IPS-20b (cell line): ENCODE data around the gene PPP1R7.
"Not testable (repeated sequence)": the region's sequence is repeated elsewhere in the genome, so short reads cannot be mapped to it uniquely, and the experiment has no call there.

Source experiments
- H3K27ac ChIP-seq: one replicate; pipeline ENCODE4 v1.5.1; 2013; ENCODE audit warnings: low read length
- H3K27me3 ChIP-seq: 2 replicates; pipeline ENCODE4 v1.6.1; 2013; ENCODE audit warnings: mild to moderate bottlenecking, low read length, inconsistent platforms; ENCODE audit not compliant: insufficient read depth
- H3K36me3 ChIP-seq: 2 replicates; pipeline ENCODE4 v1.6.1; 2013; ENCODE audit warnings: low read depth, mild to moderate bottlenecking, inconsistent platforms, low read length, moderate library complexity; ENCODE audit not compliant: insufficient read depth
- H3K4me1 ChIP-seq: 2 replicates; pipeline ENCODE4 v1.6.1; 2013; ENCODE audit warnings: mild to moderate bottlenecking, control low read depth, inconsistent platforms, low read length, moderate library complexity; ENCODE audit not compliant: insufficient read depth
- H3K4me3 ChIP-seq: 2 replicates; pipeline ENCODE4 v1.5.1; 2013; ENCODE audit warnings: mild to moderate bottlenecking, low read length, inconsistent platforms
- H3K9ac ChIP-seq: 2 replicates; pipeline ENCODE4 v1.6.1; 2013; ENCODE audit warnings: low read depth, mild to moderate bottlenecking, inconsistent platforms, low read length, moderate library complexity
- H3K9me3 ChIP-seq: 2 replicates; pipeline ENCODE4 v1.6.1; 2013; ENCODE audit warnings: mild to moderate bottlenecking, low read depth, low read length, inconsistent platforms; ENCODE audit not compliant: insufficient read depth

The PPP1R7 gene

DNA sequence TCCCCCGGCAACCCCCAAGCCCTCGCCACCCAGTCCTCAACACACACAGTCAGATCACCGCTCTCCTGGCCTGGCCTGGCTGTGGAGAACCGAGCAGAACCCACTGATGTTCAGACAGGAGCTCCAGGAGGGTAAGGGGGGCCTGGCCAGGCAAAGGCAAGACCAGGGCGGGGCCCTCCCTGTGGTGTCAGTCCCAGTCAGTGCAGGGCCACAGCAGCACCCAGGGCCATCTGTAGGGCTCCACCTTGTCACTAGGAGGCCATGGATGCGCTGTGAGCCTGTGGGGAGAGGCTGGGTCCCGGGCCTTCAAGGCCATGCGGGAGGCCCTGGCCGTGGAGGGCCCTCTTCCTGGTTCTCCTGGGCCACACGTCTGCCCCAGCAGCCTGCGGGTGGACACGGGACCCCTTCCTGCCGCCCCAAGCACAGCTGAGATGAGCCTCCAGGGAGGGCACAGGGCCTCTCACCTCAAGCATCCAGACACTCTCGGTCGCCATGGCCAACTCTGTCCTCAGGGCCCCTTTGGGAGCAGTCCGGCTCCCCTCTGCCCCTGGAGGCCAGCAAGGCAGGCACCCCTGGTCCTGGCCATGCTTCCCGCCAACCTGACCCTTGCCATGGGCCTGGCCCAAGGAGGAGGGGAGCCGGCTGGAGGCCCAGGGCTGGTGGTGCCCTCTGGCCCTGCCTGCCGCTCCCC is 40.2 kb downstream of the PPP1R7 start:
- no peaks in the 10 kb centered on the region for H3K9me3 ChIP-seq
- H3K9ac ChIP-seq = no peak overlapping the region
- no peaks in the 10 kb centered on the region for H3K27me3 ChIP-seq
- H3K27ac ChIP-seq = no peak overlapping the region
- no peaks in the 10 kb centered on the region for H3K36me3 ChIP-seq
- no peak overlapping the region for H3K4me3 ChIP-seq
- peaks cover 4% of the 10 kb centered on the region; the same call in 1 of the 2 replicates for H3K4me1 ChIP-seq

DNA sequence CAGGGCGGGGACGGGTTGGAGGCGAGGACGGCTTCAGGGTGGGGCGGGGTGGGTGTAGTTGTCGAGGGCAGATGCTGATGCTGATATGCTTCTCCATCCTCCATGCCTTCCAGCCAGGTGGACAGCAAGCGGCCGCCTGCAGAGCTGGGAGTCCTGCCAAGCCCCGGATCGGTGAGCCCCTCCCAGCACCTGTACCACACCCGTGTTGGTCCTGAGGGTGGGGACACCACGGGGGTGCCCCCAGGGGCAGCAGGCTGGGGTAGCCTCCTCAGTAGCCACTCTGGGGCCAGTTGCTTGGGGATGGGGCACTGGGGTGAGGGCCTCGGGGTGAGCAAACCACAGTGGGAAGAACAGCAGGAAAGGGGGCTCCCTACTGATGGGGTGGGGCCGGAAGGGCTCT is 40.8 kb downstream of the PPP1R7 start:
- Histone ChIP-seq H3K9me3 (no peaks in the 10 kb centered on the region), H3K36me3 (no peaks in the 10 kb centered on the region), H3K4me1 (peaks cover 4% of the 10 kb centered on the region; the same call in 1 of the 2 replicates), H3K27me3 (no peaks in the 10 kb centered on the region), H3K27ac (no peak overlapping the region), H3K4me3 (no peak overlapping the region), H3K9ac (no peak overlapping the region)

DNA sequence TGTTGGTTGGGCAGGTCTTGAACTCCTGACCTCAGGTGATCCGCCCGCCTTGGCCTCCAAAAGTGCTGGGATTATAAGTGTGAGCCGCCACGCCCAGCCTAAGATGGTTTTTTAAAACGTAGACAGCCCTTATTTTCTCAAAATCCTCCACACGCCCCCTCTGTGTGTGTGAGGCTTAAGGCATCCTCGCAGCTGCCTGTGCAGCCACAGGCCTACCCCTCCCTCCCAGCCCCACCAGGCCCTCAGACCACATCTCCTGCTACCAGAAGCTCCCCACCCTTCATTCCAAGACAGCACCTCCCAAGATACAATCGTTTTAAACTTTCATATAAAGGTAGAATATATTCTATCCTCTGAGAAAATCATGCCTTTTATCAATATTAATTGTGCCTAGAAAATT is 43.0 kb downstream of the PPP1R7 start:
- no peaks in the 10 kb centered on the region for H3K36me3 ChIP-seq
- H3K9ac ChIP-seq = no peak overlapping the region
- H3K27ac ChIP-seq = no peak overlapping the region
- H3K4me3 ChIP-seq = no peak overlapping the region
- peaks cover under 1% of the 10 kb centered on the region; the same call in 1 of the 2 replicates for H3K4me1 ChIP-seq
- no peaks in the 10 kb centered on the region for H3K9me3 ChIP-seq
- H3K27me3 ChIP-seq = no peaks in the 10 kb centered on the region

DNA sequence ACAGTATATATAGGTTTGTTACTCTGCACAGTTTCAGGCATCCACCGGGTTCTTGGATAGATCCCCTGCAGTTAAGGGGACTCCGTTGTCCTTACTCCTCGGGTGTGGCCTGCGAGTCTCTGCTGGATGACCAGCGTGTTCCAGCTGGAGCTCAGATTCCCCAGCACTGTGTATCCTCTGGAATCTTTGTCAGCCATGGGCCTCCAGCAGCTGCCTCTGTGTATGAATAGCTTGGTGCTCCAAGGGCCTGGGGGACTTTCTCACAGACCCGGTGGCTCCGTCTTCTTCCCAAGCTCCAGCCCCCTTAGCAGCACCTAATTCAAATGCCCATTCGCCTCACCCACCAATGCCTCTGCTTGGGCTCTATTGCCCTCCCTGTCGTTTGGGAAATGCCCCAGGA is 44.5 kb downstream of the PPP1R7 start:
- H3K4me1 ChIP-seq = no peaks in the 10 kb centered on the region
- H3K36me3 ChIP-seq = no peaks in the 10 kb centered on the region
- no peak overlapping the region for H3K4me3 ChIP-seq
- H3K27me3 ChIP-seq = no peaks in the 10 kb centered on the region
- H3K9me3 ChIP-seq = no peaks in the 10 kb centered on the region
- H3K9ac ChIP-seq = no peak overlapping the region
- H3K27ac ChIP-seq = no peak overlapping the region

DNA sequence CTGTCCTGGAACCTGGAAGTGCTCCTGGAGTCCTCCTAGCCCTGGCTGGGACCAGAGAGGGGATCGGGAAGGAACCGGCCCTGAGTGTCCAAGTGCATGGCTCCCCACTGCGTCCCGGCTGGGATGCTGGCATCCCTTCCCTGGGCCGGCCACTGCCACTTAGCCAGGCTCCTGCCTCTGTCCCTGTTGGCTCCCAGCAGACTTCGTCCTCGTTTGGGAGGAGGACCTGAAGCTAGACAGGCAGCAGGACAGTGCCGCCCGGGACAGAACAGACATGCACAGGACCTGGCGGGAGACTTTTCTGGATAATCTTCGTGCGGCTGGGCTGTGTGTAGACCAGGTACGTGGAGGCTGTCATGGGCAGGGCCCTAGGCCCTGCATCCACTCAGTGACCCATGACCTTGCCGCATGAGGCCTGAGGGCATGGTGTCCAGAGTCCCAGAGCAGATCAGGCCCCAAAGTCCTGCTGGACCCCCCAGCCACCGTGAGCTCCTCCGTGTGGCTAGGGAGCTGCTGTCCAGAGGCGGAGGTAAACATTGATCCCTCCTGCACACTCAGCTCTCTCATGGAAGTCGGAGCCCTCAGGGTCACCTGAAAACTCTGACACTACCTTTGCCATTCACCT is 45.4 kb downstream of the PPP1R7 start:
- no peak overlapping the region for H3K9ac ChIP-seq
- H3K4me1 ChIP-seq = no peaks in the 10 kb centered on the region
- H3K4me3 ChIP-seq = no peak overlapping the region
- H3K27me3 ChIP-seq = no peaks in the 10 kb centered on the region; the same call in 1 of the 2 replicates
- H3K9me3 ChIP-seq = no peaks in the 10 kb centered on the region
- H3K36me3 ChIP-seq = no peaks in the 10 kb centered on the region
- H3K27ac ChIP-seq = no peak overlapping the region

DNA sequence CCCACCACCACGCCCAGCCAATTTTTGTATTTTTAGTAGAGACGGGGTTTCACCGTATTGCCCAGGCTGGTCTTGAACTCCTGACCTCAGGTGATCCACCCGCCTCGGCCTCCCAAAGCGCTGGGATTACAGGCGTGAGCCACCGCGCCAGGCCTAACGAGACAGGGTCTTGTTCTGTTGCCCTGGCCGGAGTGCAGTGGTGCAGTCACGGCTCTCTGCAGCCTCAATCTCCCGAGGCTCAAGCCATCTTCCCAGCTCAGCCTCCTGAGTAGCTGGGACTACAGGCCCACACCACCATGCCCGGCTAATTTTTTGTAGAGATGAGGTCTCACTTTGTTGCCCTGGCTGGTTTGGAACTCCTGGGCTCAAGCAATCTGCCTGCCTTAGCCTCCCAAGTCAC is 47.0 kb downstream of the PPP1R7 start:
- not testable (repeated sequence) for H3K4me3 ChIP-seq, H3K27ac ChIP-seq, H3K9me3 ChIP-seq, H3K9ac ChIP-seq, H3K36me3 ChIP-seq, H3K27me3 ChIP-seq, H3K4me1 ChIP-seq

DNA sequence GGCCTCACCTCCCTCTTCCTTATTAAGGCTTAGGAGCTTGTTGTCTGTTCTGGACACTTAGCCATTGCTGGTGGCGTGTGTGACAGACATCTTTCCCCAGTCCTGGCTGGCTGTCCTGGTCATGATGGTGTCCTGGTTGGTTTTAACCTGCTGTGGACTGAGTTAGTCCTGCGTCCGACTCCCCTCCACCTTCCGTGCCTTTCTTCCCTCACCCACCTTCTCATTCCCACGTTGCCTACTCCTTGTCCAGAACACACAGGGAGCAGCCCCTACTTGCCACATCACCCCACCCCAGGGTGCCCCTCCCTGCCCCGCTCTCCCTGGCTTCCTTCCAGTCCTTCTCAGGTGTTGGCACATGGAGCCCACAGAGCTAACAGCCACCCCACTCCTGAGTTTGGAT is 47.7 kb downstream of the PPP1R7 start:
- no peaks in the 10 kb centered on the region for H3K36me3 ChIP-seq
- H3K4me1 ChIP-seq = no peaks in the 10 kb centered on the region
- H3K9me3 ChIP-seq = no peaks in the 10 kb centered on the region
- H3K4me3 ChIP-seq = no peak overlapping the region
- no peaks in the 10 kb centered on the region; the same call in 1 of the 2 replicates for H3K27me3 ChIP-seq
- H3K9ac ChIP-seq = no peak overlapping the region
- no peak overlapping the region for H3K27ac ChIP-seq

DNA sequence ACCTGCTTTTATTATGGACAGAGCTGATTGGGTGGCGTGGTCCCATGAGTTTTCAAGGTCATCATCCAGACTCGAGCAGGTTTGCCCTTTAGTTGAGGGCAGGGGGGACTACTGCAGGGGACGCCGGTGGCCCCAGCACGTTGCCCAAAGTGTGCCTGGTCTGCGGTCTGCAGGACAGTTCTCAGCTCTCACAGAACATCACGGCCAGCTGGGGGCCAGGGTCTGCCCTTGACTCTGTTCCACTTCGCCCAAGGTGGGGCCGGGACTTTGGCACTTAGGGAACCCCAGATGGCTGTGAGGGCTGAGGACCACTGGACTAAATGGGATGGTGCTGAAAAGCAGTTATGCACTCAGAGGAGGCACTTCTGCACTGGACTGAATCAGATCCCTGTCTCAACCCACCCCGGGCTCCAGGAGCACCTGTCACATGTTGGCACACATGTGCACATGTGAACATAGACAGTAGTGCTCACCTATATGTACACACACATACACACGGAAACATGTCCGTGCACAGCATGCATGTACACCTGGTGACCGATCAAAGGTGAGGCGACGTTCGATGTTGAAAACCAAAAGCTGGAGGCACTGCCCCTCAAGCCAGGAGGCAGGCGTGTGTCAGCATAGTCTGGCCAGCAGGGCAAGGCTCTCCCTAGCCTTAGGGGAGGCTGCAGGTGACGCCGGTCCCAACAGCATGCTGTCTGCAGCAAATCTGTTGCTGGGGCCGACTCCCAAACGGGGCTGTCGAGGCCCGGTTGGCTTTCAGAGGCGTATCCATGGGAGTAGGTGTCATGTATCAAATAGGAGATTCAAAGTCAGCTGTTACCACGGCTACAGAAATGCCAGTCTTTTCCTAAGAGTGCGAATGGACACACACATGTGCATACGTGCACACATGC is 48.4 kb downstream of the PPP1R7 start:
- Histone ChIP-seq H3K27me3 (no peaks in the 10 kb centered on the region; the same call in 1 of the 2 replicates), H3K36me3 (no peaks in the 10 kb centered on the region), H3K9ac (no peak overlapping the region), H3K9me3 (no peaks in the 10 kb centered on the region), H3K27ac (no peak overlapping the region), H3K4me1 (no peaks in the 10 kb centered on the region), H3K4me3 (no peak overlapping the region)

DNA sequence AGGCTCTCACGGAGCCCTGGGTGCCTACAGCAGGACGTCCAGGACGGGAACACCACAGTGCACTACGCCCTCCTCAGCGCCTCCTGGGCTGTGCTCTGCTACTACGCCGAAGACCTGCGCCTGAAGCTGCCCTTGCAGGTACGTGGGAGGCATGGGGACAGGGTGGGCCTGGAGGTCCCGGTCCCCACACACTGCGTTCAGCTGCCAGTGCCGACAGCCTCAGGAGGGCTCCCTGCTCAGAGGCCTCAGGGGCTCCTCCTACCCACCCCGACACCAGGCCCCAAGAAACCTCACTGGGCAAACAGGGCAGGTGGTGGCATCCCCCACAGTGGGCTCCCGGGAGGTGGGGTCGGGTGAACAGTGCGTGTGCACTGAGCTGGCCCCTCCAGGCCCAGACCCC is 49.0 kb downstream of the PPP1R7 start:
- Histone ChIP-seq H3K9ac (no peak overlapping the region), H3K4me1 (no peaks in the 10 kb centered on the region), H3K36me3 (no peaks in the 10 kb centered on the region), H3K27me3 (no peaks in the 10 kb centered on the region; the same call in 1 of the 2 replicates), H3K27ac (no peak overlapping the region), H3K9me3 (no peaks in the 10 kb centered on the region), H3K4me3 (no peak overlapping the region)

DNA sequence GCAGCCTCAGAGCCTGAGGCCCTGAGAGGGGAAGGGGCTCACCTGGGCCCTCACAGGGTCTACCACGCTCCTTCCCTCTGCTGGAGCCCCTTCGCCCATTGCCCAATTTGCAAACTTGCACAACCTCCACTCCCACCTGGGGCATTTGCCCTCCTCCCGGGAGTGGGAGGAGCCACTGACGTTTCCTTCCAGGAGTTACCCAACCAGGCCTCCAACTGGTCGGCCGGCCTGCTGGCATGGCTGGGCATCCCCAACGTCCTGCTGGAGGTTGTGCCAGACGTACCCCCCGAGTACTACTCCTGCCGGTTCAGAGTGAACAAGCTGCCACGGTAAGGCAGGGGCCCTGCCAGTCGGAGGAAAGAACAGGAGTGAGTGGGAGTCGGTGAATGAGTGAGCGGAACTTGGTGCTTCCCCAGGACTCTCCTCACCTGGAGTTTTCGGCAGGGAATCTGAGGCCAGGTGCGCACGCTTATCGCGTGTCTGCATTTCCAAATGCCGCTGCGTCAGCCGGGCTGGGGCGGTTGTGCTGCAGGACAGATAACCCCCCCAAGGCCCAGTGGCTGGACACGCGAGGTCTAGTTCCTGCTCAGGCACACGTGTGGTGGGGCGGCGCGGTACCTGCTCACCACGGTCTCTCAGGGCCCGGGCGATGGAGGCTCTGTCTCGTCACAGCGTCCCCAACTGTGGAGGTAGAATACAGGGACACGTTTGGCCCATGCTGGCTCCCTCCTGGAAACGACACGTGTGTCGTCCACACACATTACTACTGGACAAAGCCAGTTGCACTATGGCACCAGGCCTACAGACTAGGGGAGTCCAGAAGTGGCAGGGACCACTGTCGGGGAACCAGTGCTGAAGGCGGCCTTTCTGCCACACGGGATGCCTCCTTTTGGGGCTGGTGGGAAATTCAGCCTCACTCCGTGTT is 49.9 kb downstream of the PPP1R7 start:
- H3K9ac ChIP-seq = no peak overlapping the region
- H3K27ac ChIP-seq = no peak overlapping the region
- no peak overlapping the region for H3K4me3 ChIP-seq
- H3K4me1 ChIP-seq = no peaks in the 10 kb centered on the region
- no peaks in the 10 kb centered on the region; the same call in 1 of the 2 replicates for H3K27me3 ChIP-seq
- no peaks in the 10 kb centered on the region for H3K36me3 ChIP-seq
- no peaks in the 10 kb centered on the region for H3K9me3 ChIP-seq

DNA sequence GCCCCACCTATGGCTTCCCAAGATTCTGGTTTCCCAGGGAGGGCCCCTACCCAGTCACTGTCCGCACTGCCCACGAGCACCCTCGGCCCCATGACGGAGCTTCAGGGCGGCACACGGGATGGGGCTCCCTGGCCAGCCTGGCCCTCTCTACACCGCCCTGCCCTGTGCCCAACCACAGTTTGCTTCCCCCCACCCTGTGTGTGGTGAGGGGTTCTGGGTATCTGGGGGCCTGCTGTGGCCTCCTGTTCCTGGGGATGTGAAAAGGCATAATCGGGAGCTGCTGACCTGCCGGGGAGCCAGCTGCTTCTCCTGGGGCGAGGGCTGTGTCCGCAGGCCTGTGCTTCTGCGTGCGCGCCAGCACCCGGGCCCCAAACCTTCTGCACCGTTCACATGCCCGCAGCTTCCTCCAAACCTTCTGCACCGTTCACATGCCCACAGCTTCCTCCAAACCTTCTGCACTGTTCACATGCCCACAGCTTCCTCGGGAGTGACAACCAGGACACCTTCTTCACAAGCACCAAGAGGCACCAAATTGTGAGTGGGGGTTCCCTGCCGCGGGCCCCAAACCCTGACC is 50.6 kb downstream of the PPP1R7 start:
- H3K4me1 ChIP-seq = no peaks in the 10 kb centered on the region
- H3K27ac ChIP-seq = no peak overlapping the region
- no peak overlapping the region for H3K9ac ChIP-seq
- no peaks in the 10 kb centered on the region; the same call in 1 of the 2 replicates for H3K27me3 ChIP-seq
- no peaks in the 10 kb centered on the region for H3K36me3 ChIP-seq
- no peak overlapping the region for H3K4me3 ChIP-seq
- no peaks in the 10 kb centered on the region for H3K9me3 ChIP-seq
